SIG-M5 (cell line): ENCODE results near the gene CBR3.
"Not testable (repeated sequence)": the region's sequence is repeated elsewhere in the genome, so short reads cannot be mapped to it uniquely, and the experiment has no call there.

Source experiments
- DNase-seq: peaks from one replicate; lab custom pipeline; 2025; lab: John Stamatoyannopoulos, UW

The CBR3 gene

DNA sequence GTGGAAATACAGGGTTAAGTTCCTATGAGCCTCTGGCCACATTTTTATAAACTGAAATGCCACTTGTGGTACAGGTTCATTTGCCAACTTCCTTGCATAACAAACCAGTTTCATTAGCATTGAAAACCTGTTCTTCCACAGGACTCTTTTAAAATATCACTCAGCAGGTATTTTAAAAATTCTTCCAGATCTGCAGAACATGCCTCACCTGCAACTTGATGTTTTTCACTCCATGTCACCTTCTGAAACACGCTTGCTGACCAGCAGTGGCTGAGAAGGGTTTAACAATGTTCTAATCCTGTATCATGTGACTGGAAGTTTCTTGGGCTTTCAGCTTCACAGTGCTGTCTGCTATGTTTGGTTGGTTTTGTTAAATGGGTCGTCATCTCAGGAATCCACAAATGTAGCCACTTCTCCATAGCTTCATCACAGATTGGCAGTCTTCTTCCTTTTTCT lies 17.6 kb upstream of the CBR3 start:
- DNase-seq: no peak

DNA sequence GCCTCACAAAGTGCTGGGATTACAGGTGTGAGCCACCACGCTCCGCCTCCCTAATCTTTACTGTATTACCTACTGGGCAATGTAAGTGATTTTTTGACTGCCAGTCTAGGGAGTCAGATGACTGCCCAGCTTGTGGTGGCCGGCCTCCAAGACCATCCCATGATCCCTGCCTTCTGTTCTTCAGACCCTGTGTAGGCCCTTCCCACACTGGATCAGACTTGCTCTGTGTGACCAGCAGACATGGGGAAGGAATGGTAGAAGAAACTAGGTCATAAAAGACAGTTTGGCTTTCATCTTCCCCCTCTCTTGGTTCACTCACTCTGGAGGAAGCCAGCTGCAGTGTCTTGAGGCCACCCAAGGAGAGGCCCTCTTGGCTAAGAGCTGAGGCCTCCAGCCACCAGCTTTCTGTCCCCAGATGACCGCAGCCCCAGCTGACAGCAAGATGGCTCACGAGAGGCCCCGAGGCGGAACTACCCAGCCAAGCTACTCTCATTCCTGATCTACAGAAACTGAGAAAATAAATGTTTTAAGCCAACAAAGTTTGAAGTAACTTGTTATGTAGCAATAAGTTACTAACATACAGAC lies 14.5 kb upstream of the CBR3 start:
- no peak for DNase-seq

DNA sequence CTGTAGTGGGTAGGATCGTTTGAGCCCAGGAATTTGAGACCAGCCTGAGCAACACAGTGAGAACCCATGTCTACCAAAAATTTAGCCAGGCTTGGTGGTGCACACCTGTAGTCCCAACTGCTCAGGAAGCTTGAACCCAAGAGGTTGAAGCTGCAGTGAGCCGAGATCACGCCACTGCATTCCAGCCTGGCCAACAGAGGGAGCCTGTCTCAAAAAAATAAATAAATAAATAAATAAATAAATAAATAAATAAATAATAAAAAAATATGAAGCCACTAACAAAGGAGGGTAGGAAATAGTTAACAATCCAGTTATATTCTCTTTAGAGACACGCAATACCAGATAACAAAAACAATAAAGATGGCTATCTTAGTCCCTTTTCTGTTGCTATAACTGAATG lies 11.9 kb upstream of the CBR3 start:
- no peak for DNase-seq

DNA sequence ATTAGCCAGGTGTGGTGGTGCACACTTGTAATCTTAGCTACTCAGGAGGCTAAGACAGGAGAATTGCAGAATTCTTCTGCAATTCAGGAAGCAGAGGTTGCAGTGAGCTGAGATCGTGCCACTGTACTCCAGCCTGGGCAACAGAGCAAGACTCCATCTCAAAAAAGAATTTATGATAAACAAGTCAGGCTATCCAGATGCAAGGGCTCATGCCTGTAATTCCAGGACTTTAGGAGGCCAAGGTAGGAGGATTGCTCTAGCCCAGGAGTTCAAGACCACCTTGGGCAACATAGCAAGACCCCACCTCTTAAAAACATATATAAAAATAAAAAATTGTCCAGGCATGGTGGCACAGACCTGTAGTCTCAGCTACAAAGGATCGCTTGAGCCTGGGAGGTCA lies 10.5 kb upstream of the CBR3 start:
- DNase-seq: no peak

DNA sequence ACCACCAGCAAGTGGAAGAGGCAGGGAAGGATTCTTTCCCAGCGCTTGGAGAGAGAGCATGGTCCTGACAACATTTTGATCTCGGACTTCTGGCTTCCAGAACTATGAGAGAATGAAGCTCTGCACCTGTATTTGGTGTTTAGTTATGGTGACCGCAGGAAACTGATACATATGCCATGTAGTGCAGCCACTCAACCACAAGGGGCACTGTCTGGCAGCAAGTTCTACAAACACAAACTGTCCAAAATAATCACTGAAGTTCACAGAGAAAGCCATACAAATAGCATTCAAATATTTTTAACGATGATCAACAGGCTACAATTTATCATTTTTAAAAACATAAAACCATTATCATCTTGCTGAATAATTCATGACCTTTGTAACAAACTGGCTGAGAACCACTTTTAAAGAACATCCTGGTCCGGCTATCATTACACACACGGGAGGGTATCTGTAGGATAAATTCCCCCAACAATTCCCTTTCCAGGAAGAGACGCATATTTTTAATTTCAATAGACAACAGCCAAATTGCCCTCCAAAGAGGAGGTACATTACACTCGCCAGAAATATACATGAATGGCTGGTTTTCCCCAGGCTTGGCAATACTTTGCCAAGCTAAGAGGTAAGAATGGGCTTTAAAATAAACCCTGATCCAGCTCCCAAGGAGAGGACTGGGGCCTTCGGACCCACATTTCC lies 9.2 kb upstream of the CBR3 start:
- DNase-seq: no peak

DNA sequence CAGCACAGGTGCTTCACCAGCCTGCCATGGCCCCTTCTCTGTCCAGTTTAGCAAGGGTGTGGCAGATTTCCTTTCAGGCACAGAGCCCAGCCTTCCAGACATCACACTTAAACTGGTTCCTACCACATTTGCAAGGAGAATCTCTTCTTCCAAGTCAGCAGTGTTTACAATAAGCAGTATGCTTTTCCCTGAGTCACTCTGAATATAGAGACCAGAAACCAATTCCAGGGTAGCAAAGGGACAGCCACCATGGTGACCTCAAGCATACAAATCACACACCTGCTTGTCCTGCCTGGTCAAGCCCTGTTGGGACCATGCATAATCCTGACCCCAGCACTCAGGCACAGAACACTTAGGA lies 8.7 kb upstream of the CBR3 start:
- DNase-seq: no peak

DNA sequence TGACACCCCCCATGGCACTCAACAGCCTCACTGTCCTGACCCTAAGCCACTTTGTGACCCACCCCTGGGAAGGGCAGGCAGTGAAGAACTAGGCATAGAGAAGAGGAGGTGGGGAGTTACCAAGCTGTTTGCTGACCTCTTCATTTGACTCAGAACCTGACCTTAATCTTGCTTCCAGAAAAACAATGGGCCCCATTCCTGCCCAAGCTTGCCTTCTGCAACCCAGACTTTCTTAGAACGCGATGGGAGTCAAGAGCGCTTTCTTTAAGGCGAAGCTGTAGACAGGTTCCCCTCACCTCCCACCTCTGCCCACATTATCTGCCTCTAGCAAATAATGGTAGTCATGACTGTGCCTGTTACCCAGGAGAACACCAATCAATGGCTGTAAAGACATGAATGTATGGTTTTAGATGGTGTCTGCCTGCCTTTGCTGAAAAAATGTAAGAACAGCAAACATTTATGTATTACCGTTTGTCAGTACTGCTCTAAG lies 8.2 kb upstream of the CBR3 start:
- no peak for DNase-seq

DNA sequence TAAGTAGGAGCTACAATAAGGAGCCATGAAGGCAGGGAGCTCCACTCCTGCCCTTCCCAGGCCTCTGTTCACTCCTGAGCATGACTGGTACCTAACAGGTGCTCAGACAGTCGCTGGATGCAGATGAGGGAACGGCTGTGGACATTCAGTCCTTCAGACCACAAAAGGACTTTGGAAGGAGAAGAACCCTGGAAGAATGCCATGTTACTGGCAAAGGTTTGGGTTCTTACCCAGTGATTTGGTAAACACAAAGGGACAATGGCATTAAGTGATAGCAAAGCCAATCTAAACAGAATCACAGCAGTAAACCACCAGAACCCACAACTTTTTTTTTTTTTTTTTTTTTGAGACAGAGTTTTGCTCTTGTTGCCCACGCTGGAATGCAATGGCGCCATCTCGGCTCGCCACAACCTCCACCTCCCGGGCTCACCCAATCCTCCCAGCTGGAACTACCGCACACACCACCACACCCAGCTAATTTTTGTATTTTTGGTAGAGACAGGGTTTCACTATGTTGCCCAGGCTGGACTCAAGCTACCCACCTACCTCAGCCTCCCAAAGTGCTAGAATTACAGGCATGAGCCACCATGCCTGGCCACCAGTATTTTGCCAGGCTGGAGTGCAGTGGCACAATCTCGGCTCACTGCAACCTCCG lies 7.5 kb upstream of the CBR3 start:
- no peak for DNase-seq

DNA sequence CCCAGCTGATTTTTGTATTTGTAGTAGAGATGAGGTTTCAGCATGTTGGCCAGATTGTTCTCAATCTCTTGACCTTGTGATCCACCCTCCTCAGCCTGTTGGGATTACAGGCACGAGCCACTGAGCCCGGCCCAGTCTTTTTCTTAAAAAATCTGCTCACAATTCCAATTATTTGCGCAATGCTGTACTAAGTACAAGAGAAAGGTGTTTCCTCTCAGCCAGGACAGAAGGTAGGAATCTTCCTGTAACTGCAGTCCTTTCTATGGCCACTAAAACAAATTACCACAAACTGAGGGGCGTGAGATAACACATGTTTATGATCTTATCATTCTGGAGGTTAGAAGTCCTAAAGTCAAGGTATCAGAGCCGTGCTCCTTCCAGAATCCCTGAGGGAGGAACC lies 6.9 kb upstream of the CBR3 start:
- DNase-seq: no peak

DNA sequence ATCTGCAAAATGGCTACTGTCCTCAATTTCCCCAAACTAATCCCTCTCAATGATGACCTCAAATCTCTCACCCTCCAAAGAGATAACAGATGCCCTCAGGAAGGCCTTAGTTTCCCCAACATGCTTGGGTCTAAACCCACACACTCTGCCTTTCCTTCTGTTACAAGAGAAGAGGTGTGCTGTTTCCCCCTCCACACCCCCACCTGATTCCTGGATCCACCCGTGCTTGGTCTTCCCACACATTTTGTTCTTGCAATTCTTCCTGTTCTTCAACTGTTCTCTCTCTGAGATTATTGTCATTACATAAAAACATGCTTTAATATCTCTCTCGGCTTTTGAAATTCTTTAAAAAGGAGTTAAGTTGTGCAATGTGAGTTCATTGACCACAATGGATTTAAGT lies 5.7 kb upstream of the CBR3 start:
- DNase-seq: no peak

DNA sequence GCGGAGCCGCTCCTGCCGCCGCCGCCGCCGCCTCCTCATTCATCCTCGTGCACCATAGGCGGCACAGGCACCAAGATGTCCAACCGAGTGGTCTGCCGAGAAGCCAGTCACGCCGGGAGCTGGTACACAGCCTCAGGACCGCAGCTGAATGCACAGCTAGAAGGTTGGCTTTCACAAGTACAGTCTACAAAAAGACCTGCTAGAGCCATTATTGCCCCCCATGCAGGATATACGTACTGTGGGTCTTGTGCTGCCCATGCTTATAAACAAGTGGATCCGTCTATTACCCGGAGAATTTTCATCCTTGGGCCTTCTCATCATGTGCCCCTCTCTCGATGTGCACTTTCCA lies 4.5 kb upstream of the CBR3 start:
- DNase-seq: not testable (repeated sequence)

DNA sequence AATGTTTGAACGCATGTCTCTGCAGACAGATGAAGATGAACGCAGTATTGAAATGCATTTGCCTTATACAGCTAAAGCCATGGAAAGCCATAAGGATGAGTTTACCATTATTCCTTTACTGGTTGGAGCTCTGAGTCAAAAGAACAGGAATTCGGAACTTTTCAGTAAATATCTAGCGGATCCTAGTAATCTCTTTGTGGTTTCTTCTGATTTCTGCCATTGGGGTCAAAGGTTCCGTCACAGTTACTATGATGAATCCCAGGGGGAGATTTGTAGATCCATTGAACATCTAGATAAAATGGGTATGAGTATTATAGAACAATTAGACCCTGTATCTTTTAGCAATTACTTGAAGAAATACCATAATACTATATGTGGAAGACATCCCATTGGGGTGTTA lies 4.0 kb upstream of the CBR3 start:
- not testable (repeated sequence) for DNase-seq

DNA sequence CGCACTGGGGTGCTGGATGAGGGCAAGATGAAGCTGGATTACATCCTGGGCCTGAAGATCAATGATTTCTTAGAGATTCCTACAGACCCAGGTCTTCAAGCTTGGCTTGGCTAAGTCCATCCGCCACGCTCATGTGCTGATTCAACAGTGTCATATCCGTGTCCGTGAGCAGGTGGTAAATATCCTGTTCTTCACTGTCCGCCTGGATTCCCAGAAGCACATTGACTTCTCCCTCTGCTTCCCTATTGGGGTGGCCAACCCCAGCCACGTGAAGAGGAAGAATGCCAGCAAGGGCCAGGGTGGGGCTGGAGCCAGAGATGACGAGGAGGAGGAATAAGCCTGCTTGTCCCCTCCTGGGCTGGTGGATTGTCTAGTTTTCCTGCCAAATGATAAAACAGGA lies 2.2 kb upstream of the CBR3 start:
- no peak for DNase-seq

DNA sequence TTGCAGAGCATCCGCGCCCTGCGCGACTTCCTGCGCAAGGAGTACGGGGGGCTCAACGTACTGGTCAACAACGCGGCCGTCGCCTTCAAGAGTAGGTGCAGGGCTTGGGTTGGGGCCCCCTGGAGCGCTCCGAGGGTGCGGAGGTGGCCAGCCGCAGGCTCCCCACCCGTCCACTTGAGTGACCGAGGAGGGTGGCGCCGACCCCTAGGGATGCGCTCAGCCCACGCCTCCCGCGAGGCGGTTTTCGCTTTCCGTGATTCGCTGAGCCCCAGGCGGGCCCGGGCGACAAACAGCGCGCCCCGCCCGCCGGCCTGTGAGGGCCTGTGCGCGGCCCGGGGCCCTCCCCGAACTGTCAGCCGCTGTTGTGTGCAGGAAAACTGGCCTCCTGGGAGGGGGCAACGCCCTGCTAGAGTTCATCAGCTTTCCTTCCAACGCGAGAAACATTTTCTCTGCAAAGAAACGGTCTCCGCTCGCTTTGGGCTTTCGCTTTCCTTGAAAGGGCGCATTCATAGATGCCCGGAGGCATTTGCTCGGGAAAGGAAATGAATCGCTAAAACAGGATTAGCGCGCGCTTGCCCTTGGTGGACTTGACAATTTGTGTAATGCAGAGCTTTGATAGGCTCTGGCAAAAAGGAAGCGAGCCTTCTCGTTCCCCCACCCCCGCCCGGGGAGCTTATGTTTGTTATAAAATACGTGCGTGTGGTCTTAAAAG lies 668 bp downstream of the CBR3 start:
- DNase-seq: no peak

DNA sequence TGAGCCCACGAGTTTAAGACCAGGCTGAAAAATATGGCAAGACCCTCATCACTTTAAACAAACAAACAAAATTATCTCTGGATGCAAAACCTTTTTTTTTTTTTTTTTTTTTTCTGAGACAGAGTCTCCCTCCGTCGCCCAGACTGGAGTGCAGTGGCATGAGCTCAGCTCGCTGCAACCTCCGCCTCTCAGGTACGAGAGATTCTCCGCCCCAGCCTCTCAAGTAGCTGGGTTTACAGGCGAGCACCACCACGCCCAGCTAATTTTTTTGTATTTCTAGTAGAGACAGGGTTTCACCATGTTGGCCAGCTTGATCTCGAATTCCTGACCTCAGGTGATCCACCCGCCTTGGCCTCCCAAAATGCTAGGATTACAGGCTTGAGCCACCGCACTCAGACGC lies 4.9 kb downstream of the CBR3 start:
- not testable (repeated sequence) for DNase-seq

DNA sequence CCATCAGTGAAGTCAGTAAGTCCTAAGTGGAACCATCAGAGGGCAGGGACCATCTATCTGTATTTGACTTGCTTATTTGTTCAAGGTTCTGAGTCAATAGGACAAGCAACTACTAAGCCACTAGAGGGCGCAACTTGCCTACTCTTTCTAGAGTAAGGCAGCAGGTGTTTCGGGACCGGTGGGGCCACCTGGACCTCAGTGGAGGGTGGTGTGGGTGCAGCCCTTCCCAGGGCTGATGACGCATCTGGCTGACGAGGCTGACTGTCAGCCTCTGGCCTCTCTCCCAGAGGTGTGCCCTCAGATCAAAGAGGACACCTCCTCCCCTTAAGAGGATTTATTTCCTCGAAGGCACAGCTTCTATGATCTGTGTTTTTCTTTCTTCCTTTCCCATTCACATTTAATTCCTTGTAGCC lies 6.6 kb downstream of the CBR3 start:
- DNase-seq: peak; percentile 81

DNA sequence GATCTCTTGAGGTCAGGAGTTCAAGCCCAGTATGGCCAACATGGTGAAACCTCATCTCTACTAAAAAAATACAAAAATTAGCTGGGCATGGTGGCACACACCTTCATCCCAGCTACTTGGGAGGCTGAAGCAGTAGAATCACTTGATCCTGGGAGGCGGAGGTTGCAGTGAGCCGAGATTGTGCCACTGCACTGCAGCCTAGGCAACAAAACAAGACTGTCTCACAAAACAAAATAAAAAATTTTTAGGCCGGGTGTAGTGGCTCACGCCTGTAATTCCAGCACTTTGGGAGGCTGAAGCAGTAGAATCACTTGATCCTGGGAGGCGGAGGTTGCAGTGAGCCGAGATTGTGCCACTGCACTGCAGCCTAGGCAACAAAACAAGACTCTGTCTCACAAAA lies 9.4 kb downstream of the CBR3 start:
- not testable (repeated sequence) for DNase-seq

DNA sequence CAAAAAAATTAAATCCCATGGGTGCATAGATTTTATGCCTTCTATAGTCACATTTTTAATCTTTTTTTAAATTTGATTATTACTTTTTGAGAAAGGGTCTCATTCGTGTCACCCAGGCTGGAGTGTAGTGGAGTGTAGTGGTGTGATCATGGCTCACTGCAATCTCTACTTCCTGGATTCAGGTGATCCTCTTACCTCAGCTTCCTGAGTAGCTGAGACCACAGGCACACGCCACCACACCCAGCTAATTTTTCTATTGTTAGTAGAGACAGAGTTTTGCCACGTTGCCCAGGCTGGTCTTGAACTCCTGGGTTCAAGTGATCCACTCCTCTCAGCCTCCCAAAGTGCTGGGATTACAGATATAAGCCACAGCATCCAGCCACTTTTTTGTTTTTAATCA lies 10.4 kb downstream of the CBR3 start:
- no peak for DNase-seq

DNA sequence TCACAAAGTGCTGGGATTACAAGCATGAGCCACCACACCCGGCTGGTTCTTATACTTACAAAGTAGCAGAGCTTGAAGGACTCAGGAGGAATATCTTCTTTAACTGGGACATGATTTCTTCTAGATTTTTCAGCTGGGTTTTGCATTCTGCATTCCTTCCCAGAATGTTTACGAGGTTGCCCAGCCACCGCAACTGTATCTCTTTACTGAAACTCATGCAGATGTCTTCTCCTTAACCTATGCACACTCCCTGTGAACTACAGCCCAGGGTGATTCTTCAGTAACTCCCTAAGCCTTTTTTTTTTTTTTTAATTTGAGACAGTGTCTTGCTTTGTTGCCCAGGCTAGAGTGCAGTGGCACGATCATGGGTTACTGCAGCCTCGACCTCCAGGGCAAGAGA lies 13.0 kb downstream of the CBR3 start:
- no peak for DNase-seq

DNA sequence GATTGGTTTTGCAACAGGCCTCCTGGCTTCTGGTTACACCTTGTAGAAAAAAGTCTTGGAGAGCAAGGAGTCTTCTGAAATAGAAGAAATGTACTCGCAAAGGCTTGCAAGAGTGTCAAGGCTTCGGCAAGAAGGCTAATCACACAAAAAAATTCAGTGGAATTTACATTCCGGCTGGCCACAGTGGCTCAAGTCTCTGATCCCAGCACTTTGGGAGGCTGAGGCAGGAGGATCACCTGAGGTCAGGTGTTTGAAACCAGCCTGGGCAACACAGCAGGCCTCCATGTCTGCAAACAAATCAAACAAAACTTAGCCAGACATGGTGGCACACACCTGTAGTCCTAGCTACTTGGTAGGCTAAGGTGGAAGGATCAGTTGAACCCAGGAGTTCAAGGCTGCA lies 14.0 kb downstream of the CBR3 start:
- DNase-seq: no peak

DNA sequence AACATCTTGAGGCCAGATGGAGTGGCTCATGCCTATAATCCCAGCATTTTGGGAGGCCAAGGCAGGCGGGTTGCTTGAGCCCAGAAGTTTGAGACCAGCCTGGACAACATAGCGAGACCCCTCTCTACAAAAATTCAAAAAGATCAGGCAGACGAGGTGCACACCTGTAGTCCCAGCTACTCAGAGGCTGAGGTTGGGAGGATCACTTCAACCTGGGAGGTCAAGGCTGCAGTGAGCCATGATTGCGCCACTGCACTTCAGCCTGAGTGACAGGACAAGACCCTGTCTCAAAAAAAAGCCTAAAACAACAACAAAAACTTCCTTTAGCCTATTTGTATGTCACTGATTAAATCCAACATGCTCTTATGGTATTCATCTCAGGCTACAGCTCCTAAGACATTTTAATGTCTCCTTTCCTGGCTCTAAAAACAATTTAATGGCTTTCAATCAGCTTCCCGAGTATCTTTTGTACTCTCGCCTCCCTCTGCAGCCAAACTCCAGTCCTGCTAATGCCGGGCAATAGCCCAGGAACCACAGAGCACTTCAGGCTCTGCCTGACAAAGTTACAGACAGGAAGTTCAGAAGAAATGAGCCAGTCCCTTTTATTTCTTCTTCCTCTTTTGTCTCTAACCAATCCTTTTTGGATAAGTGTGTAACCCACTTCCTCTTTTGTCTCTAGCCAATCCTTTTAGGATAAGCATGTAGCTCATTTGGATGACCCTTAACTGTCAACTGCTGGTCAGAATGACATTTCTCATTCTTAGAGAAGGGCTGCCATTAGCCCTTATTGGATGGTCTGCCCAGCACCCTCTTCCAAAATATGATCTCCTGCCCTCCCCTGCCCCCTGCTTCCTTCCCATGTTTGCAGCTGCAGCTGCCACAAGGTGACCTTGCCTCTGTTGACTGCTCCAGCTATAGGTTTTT lies 15.2 kb downstream of the CBR3 start:
- DNase-seq: peak; percentile 94
